Astrocyte (in vitro differentiated cells and primary cell): Measurements from ENCODE around the gene TPPP3. TPM values are rescaled to one million over a fixed set of nuclear protein-coding genes. Genes with fewer than 3 reads are reported as not detected.

Source experiments
- DNase-seq: peaks from one replicate; pipeline ENCODE4 v3.0.0-alpha.2; 2010; ENCODE audit warnings: low read depth
- FAIRE-seq: peaks from 2 replicates; lab custom pipeline; 2011; peaks lifted over from hg19 to GRCh38; lab: Jason Lieb, UNC
- H2AFZ ChIP-seq: 2 replicates; pipeline ENCODE4 v1.6.0; 2012; ENCODE audit warnings: low read depth, low read length, inconsistent platforms
- H3K27ac ChIP-seq: 2 replicates; pipeline ENCODE4 v1.5.1; 2011; ENCODE audit warnings: low read depth, low read length, inconsistent platforms
- H3K27me3 ChIP-seq: 2 replicates; pipeline ENCODE4 v1.6.0; 2011; ENCODE audit warnings: low read length, inconsistent platforms; ENCODE audit not compliant: insufficient read depth
- H3K36me3 ChIP-seq: 2 replicates; pipeline ENCODE4 v1.5.1; 2011; ENCODE audit warnings: low read length, inconsistent platforms; ENCODE audit not compliant: insufficient read depth
- H3K4me1 ChIP-seq: 2 replicates; pipeline ENCODE4 v1.5.1; 2011; ENCODE audit warnings: low read length, inconsistent platforms; ENCODE audit not compliant: insufficient read depth
- H3K4me2 ChIP-seq: 2 replicates; pipeline ENCODE4 v1.6.0; 2012; ENCODE audit warnings: low read length, inconsistent platforms
- H3K4me3 ChIP-seq: 2 replicates; pipeline ENCODE4 v1.5.1; 2011; ENCODE audit warnings: low read depth, mild to moderate bottlenecking, low read length, inconsistent platforms; ENCODE audit not compliant: insufficient read depth
- H3K79me2 ChIP-seq: 2 replicates; pipeline ENCODE4 v1.6.0; 2012; ENCODE audit warnings: mild to moderate bottlenecking, low read length, inconsistent platforms; ENCODE audit not compliant: insufficient read depth
- H3K9ac ChIP-seq: 2 replicates; pipeline ENCODE4 v1.6.0; 2012; ENCODE audit warnings: mild to moderate bottlenecking, low read length, inconsistent platforms
- H3K9me3 ChIP-seq: 2 replicates; pipeline ENCODE4 v1.5.1; 2012; ENCODE audit warnings: low read depth, mild to moderate bottlenecking, low read length, inconsistent platforms; ENCODE audit not compliant: insufficient read depth
- H4K20me1 ChIP-seq: 2 replicates; pipeline ENCODE4 v1.6.0; 2012; ENCODE audit warnings: low read length, inconsistent platforms; ENCODE audit not compliant: insufficient read depth
- H3K27ac Mint-ChIP-seq: one replicate; pipeline ENCODE4 v1.8.0; 2021; ENCODE audit warnings: mild to moderate bottlenecking, mixed read lengths; ENCODE audit not compliant: unreplicated experiment
- H3K27me3 Mint-ChIP-seq: one replicate; pipeline ENCODE4 v1.8.0; 2021; ENCODE audit warnings: low read depth, mixed read lengths; ENCODE audit not compliant: unreplicated experiment
- H3K36me3 Mint-ChIP-seq: one replicate; pipeline ENCODE4 v1.8.0; 2021; ENCODE audit warnings: low read depth, mixed read lengths; ENCODE audit not compliant: unreplicated experiment
- H3K4me1 Mint-ChIP-seq: one replicate; pipeline ENCODE4 v1.8.0; 2021; ENCODE audit warnings: low read depth, mixed read lengths; ENCODE audit not compliant: unreplicated experiment
- H3K4me3 Mint-ChIP-seq: one replicate; pipeline ENCODE4 v1.8.0; 2021; ENCODE audit warnings: mild to moderate bottlenecking, moderate library complexity, mixed read lengths; ENCODE audit not compliant: unreplicated experiment
- H3K9me3 Mint-ChIP-seq: one replicate; pipeline ENCODE4 v1.8.0; 2021; ENCODE audit warnings: mild to moderate bottlenecking, mixed read lengths; ENCODE audit not compliant: unreplicated experiment
- CTCF ChIP-seq: IDR thresholded peaks from 2 replicates; pipeline ENCODE4 v1.5.1; 2011; ENCODE audit warnings: low read depth, mild to moderate bottlenecking, inconsistent platforms, low read length, moderate library complexity; ENCODE audit not compliant: insufficient read depth
- EZH2 ChIP-seq: IDR thresholded peaks from 2 replicates; pipeline ENCODE4 v1.6.1; 2012; ENCODE audit warnings: mild to moderate bottlenecking, low read length, inconsistent platforms; ENCODE audit not compliant: insufficient read depth
- total RNA-seq: library from RNA; stranded (reverse); gene quantifications from 2 replicates; pipeline ENCODE4 v1.2.1, GENCODE V29; 2021

TPPP3 gene
- total RNA-seq, 1 donor from 2014 or later, result 0.75 TPM

GRCh38 chr16:67428146-67428731, 34.9 kb upstream of the TPPP3 start:
- H3K9ac ChIP-seq, result no peak overlapping the region
- peaks cover 23% of the 10 kb centered on the region for H4K20me1 ChIP-seq
- no peak overlapping the region for H3K27ac ChIP-seq
- H3K36me3 ChIP-seq, result no peaks in the 10 kb centered on the region
- Mint-ChIP-seq H3K4me1 (peaks cover 8% of the 10 kb centered on the region), H3K9me3 (peaks cover 2% of the 10 kb centered on the region), H3K4me3 (no peak overlapping the region), H3K27me3 (peaks cover 55% of the 10 kb centered on the region), H3K27ac (no peak overlapping the region), H3K36me3 (peaks cover 6% of the 10 kb centered on the region)
- H3K9me3 ChIP-seq, result no peaks in the 10 kb centered on the region
- TF ChIP-seq EZH2, result no peak
- TF ChIP-seq CTCF, result peak; percentile 68
- H3K4me1 ChIP-seq, result peaks cover 4% of the 10 kb centered on the region
- no peak overlapping the region for H3K4me2 ChIP-seq
- no peak overlapping the region for H3K4me3 ChIP-seq
- H3K27me3 ChIP-seq, result peaks cover 49% of the 10 kb centered on the region
- no peak for DNase-seq
- H3K79me2 ChIP-seq, result no peaks in the 10 kb centered on the region
- no peak overlapping the region for H2AFZ ChIP-seq
- FAIRE-seq, result no peak

GRCh38 chr16:67426950-67427349, 33.7 kb upstream of the TPPP3 start:
- H3K27ac Mint-ChIP-seq, result no peak overlapping the region
- Histone ChIP-seq H3K27ac (no peak overlapping the region), H3K4me1 (peaks cover 4% of the 10 kb centered on the region), H3K4me2 (no peak overlapping the region), H3K79me2 (no peaks in the 10 kb centered on the region), H4K20me1 (peaks cover 17% of the 10 kb centered on the region), H3K4me3 (no peak overlapping the region), H3K36me3 (no peaks in the 10 kb centered on the region), H3K27me3 (peaks cover 49% of the 10 kb centered on the region), H2AFZ (no peak overlapping the region), H3K9me3 (no peaks in the 10 kb centered on the region), H3K9ac (no peak overlapping the region)
- DNase-seq (no peak), FAIRE-seq (no peak)
- H3K4me1 Mint-ChIP-seq, result peaks cover 5% of the 10 kb centered on the region
- no peak for TF ChIP-seq EZH2
- TF ChIP-seq CTCF, result no peak
- H3K9me3 Mint-ChIP-seq, result no peaks in the 10 kb centered on the region
- H3K27me3 Mint-ChIP-seq, result peaks cover 52% of the 10 kb centered on the region
- no peaks in the 10 kb centered on the region for H3K36me3 Mint-ChIP-seq
- H3K4me3 Mint-ChIP-seq, result peak overlapping the region; percentile 21

- H3K27me3 Mint-ChIP-seq, result peaks cover 50% of the 10 kb centered on the region
- peaks cover 11% of the 10 kb centered on the region for H4K20me1 ChIP-seq
- H3K36me3 ChIP-seq, result no peaks in the 10 kb centered on the region
- H3K27ac Mint-ChIP-seq, result no peak overlapping the region
- H3K4me1 ChIP-seq, result peaks cover 4% of the 10 kb centered on the region
- no peak overlapping the region for H3K27ac ChIP-seq
- no peak for FAIRE-seq
- TF ChIP-seq CTCF (no peak), EZH2 (no peak)
- H3K9me3 Mint-ChIP-seq, result no peaks in the 10 kb centered on the region
- no peak overlapping the region for H3K9ac ChIP-seq
- DNase-seq, result no peak
- no peaks in the 10 kb centered on the region for H3K9me3 ChIP-seq
- H3K27me3 ChIP-seq, result peaks cover 44% of the 10 kb centered on the region
- H3K36me3 Mint-ChIP-seq, result no peaks in the 10 kb centered on the region
- no peak overlapping the region for H3K4me2 ChIP-seq
- H2AFZ ChIP-seq, result no peak overlapping the region
- peaks cover 5% of the 10 kb centered on the region for H3K4me1 Mint-ChIP-seq
- no peaks in the 10 kb centered on the region for H3K79me2 ChIP-seq
- H3K4me3 ChIP-seq, result no peak overlapping the region
- no peak overlapping the region for H3K4me3 Mint-ChIP-seq
These were observed 32.7 kb upstream of the TPPP3 start for GRCh38 chr16:67426022-67426421.
